Activated effector memory CD4-positive, alpha-beta T cell treated with anti-CD3 and anti-CD28 coated beads, Interleukin-2, amount 50 U/mL, for 16 hours (primary cell): Measurements from ENCODE around the gene AHI1.

Experiments
- DNase-seq: peaks from one replicate; pipeline ENCODE4 v3.0.0-alpha.2; 2020

The AHI1 gene

GRCh38 chr6:135286962-135287538 lies 210.5 kb downstream of the AHI1 start:
- no peak for DNase-seq

GRCh38 chr6:135285165-135285564 lies 212.4 kb downstream of the AHI1 start:
- no peak for DNase-seq

GRCh38 chr6:135283926-135284325 lies 213.6 kb downstream of the AHI1 start:
- no peak for DNase-seq

- DNase-seq = no peak
Measured at GRCh38 chr6:135282395-135282794, 215.1 kb downstream of the AHI1 start.

- DNase-seq = no peak
Measured at GRCh38 chr6:135281964-135282363, 215.6 kb downstream of the AHI1 start.

- DNase-seq = no peak
Measured at GRCh38 chr6:135281227-135281626, 216.3 kb downstream of the AHI1 start.

GRCh38 chr6:135280375-135281136 lies 217.0 kb downstream of the AHI1 start:
- DNase-seq = no peak

- DNase-seq = no peak
Measured at GRCh38 chr6:135277422-135277821, 220.1 kb downstream of the AHI1 start.

GRCh38 chr6:135274561-135275293 lies 222.8 kb downstream of the AHI1 start:
- no peak for DNase-seq

GRCh38 chr6:135271626-135272025 lies 225.9 kb downstream of the AHI1 start:
- DNase-seq = no peak

GRCh38 chr6:135270676-135271536 lies 226.6 kb downstream of the AHI1 start:
- DNase-seq = no peak

GRCh38 chr6:135269481-135269891 lies 228.1 kb downstream of the AHI1 start:
- no peak for DNase-seq

GRCh38 chr6:135268740-135269139 lies 228.8 kb downstream of the AHI1 start:
- no peak for DNase-seq

GRCh38 chr6:135268263-135268662 lies 229.3 kb downstream of the AHI1 start:
- no peak for DNase-seq

GRCh38 chr6:135267085-135267484 lies 230.5 kb downstream of the AHI1 start:
- no peak for DNase-seq

GRCh38 chr6:135266675-135267074 lies 230.9 kb downstream of the AHI1 start:
- DNase-seq = no peak

- no peak for DNase-seq
Measured at GRCh38 chr6:135265278-135265677, 232.3 kb downstream of the AHI1 start.

GRCh38 chr6:135261872-135262725 lies 235.4 kb downstream of the AHI1 start:
- no peak for DNase-seq

GRCh38 chr6:135260612-135261011 lies 236.9 kb downstream of the AHI1 start:
- no peak for DNase-seq

GRCh38 chr6:135258970-135259369 lies 238.6 kb downstream of the AHI1 start:
- no peak for DNase-seq

- DNase-seq = no peak
Measured at GRCh38 chr6:135257631-135258405, 239.7 kb downstream of the AHI1 start.
